Trophoblast cell (in vitro differentiated cells and primary cell): ENCODE data around the gene MAP2K7.

Experiments
- DNase-seq, 2 donors: peaks; one replicate each; pipeline ENCODE4 v3.0.0-alpha.2; 2016
- H2AFZ ChIP-seq: 2 replicates; pipeline ENCODE4 v1.6.1; 2013; ENCODE audit warnings: low read length, moderate library complexity, mild to moderate bottlenecking; ENCODE audit not compliant: insufficient read depth, poor library complexity
- H2AK5ac ChIP-seq: 2 replicates; pipeline ENCODE4 v1.6.1; 2013; ENCODE audit warnings: mild to moderate bottlenecking, low read length
- H2BK120ac ChIP-seq: 2 replicates; pipeline ENCODE4 v1.6.1; 2013; ENCODE audit warnings: low read length, mild to moderate bottlenecking, moderate library complexity; ENCODE audit not compliant: insufficient read depth, poor library complexity
- H2BK12ac ChIP-seq: 2 replicates; pipeline ENCODE4 v1.6.1; 2013; ENCODE audit warnings: mild to moderate bottlenecking, low read length, moderate library complexity
- H2BK5ac ChIP-seq: 2 replicates; pipeline ENCODE4 v1.6.1; 2013; ENCODE audit warnings: low read length, low read depth, moderate library complexity, mild to moderate bottlenecking; ENCODE audit not compliant: poor library complexity
- H3K14ac ChIP-seq: 2 replicates; pipeline ENCODE4 v1.6.1; 2013; ENCODE audit warnings: mild to moderate bottlenecking, low read length
- H3K18ac ChIP-seq: 2 replicates; pipeline ENCODE4 v1.6.1; 2013; ENCODE audit warnings: mild to moderate bottlenecking, low read length
- H3K23ac ChIP-seq: 2 replicates; pipeline ENCODE4 v1.6.1; 2013; ENCODE audit warnings: low read length
- H3K27ac ChIP-seq: 2 replicates; pipeline ENCODE4 v1.5.1; 2013; ENCODE audit warnings: low read depth, mild to moderate bottlenecking, inconsistent platforms, low read length, moderate library complexity
- H3K27me3 ChIP-seq: 2 replicates; pipeline ENCODE4 v1.6.1; 2013; ENCODE audit warnings: inconsistent platforms, mild to moderate bottlenecking, low read length, moderate library complexity; ENCODE audit not compliant: insufficient read depth
- H3K36me3 ChIP-seq, 2 experiments: 1 replicate in 1 of 2; 2 replicates in 1 of 2; pipeline ENCODE4 v1.6.1; 2013; ENCODE audit warnings: low read length in 2 of 2, mild to moderate bottlenecking in 2 of 2, moderate library complexity in 1 of 2; ENCODE audit not compliant: insufficient read depth in 2 of 2, control insufficient read depth in 1 of 2
- H3K4ac ChIP-seq: 2 replicates; pipeline ENCODE4 v1.6.1; 2013; ENCODE audit warnings: low read depth, mild to moderate bottlenecking, low read length, moderate library complexity
- H3K4me1 ChIP-seq, 2 experiments: 1 replicate in 1 of 2; 2 replicates in 1 of 2; pipeline ENCODE4 v1.6.1; 2013; ENCODE audit warnings: low read length in 2 of 2, mild to moderate bottlenecking in 2 of 2, moderate library complexity in 1 of 2; ENCODE audit not compliant: insufficient read depth in 2 of 2, control insufficient read depth in 1 of 2
- H3K4me2 ChIP-seq: 2 replicates; pipeline ENCODE4 v1.6.1; 2013; ENCODE audit warnings: inconsistent platforms, mild to moderate bottlenecking, low read length, moderate library complexity
- H3K4me3 ChIP-seq: 2 replicates; pipeline ENCODE4 v1.5.1; 2013; ENCODE audit warnings: mild to moderate bottlenecking, low read depth, low read length, inconsistent platforms
- H3K79me1 ChIP-seq: one replicate; pipeline ENCODE4 v1.6.1; 2013; ENCODE audit warnings: low read length
- H3K79me2 ChIP-seq: 2 replicates; pipeline ENCODE4 v1.6.1; 2013; ENCODE audit warnings: low read length, mild to moderate bottlenecking; ENCODE audit not compliant: control insufficient read depth, insufficient read depth, poor library complexity
- H3K9ac ChIP-seq: 2 replicates; pipeline ENCODE4 v1.6.1; 2013; ENCODE audit warnings: mild to moderate bottlenecking, low read length
- H3K9me3 ChIP-seq: 2 replicates; pipeline ENCODE4 v1.6.1; 2013; ENCODE audit warnings: low read depth, mild to moderate bottlenecking, control low read depth, inconsistent platforms, low read length; ENCODE audit not compliant: insufficient read depth
- H4K12ac ChIP-seq: 2 replicates; pipeline ENCODE4 v1.6.1; 2013; ENCODE audit warnings: low read depth, mild to moderate bottlenecking, low read length, moderate library complexity
- H4K8ac ChIP-seq: 2 replicates; pipeline ENCODE4 v1.6.1; 2013; ENCODE audit warnings: low read depth, mild to moderate bottlenecking, low read length, moderate library complexity
- H4K91ac ChIP-seq: one replicate; pipeline ENCODE4 v1.6.1; 2013; ENCODE audit warnings: low read depth, mild to moderate bottlenecking, low read length, moderate library complexity
- WGBS: extraction: QIAGEN DNeasy Blood & Tissue Kit; methylation state at CpG from one replicate; pipeline ENCODE4 v1.1.7; 2013; ENCODE audit warnings: missing lambda C conversion rate; ENCODE audit not compliant: insufficient read length, insufficient coverage; ENCODE audit errors: extremely low coverage; 5-methylcytosine and 5-hydroxymethylcytosine counted together

Gene MAP2K7

DNA sequence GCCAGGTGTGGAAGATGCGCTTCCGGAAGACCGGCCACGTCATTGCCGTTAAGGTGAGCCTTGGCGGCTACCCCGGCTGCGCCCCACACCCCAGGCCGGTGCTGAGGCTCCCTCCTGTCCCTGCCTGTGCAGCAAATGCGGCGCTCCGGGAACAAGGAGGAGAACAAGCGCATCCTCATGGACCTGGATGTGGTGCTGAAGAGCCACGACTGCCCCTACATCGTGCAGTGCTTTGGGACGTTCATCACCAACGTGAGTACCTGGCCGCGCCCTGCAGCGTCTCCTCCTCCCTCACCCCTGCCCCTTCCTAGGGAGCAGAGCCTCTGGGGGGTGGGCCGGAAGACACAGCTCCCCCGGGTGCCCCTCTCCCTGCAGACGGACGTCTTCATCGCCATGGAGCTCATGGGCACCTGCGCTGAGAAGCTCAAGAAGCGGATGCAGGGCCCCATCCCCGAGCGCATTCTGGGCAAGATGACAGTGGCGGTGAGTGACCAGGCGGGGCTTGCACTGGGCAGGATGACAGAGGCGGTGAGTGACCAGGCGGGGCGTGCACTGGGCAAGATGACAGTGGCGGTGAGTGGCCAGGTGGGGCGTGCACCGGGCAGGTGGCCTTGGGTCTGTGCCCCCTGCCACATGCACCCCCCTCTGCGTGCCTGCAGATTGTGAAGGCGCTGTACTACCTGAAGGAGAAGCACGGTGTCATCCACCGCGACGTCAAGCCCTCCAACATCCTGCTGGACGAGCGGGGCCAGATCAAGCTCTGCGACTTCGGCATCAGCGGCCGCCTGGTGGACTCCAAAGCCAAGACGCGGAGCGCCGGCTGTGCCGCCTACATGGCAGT lies 6.9 kb downstream of the MAP2K7 start:
- no peak for DNase-seq
- H2BK120ac ChIP-seq: no peak overlapping the region
- H3K23ac ChIP-seq: no peak overlapping the region
- H3K79me1 ChIP-seq: no peaks in the 10 kb centered on the region
- WGBS: no CpG with 5 or more reads among the region's 54 CpGs
- H3K79me2 ChIP-seq: no peaks in the 10 kb centered on the region
- no peak overlapping the region for H4K12ac ChIP-seq
- H3K4me1 ChIP-seq: no peaks in the 10 kb centered on the region
- H4K91ac ChIP-seq: no peak overlapping the region
- no peak overlapping the region for H3K27ac ChIP-seq
- H3K9ac ChIP-seq: no peak overlapping the region
- H4K8ac ChIP-seq: no peak overlapping the region
- H3K9me3 ChIP-seq: peaks cover 2% of the 10 kb centered on the region
- no peak overlapping the region for H2AFZ ChIP-seq
- no peak overlapping the region for H3K4me3 ChIP-seq
- peaks cover 2% of the 10 kb centered on the region for H3K27me3 ChIP-seq
- H2AK5ac ChIP-seq: no peak overlapping the region
- no peak overlapping the region for H3K14ac ChIP-seq
- no peak overlapping the region for H3K4me2 ChIP-seq
- H2BK12ac ChIP-seq: no peak overlapping the region
- no peak overlapping the region for H3K18ac ChIP-seq
- H3K4ac ChIP-seq: no peak overlapping the region
- H3K36me3 ChIP-seq: peaks cover 43 to 50% of the 10 kb centered on the region in 2 experiments
- no peak overlapping the region for H2BK5ac ChIP-seq

DNA sequence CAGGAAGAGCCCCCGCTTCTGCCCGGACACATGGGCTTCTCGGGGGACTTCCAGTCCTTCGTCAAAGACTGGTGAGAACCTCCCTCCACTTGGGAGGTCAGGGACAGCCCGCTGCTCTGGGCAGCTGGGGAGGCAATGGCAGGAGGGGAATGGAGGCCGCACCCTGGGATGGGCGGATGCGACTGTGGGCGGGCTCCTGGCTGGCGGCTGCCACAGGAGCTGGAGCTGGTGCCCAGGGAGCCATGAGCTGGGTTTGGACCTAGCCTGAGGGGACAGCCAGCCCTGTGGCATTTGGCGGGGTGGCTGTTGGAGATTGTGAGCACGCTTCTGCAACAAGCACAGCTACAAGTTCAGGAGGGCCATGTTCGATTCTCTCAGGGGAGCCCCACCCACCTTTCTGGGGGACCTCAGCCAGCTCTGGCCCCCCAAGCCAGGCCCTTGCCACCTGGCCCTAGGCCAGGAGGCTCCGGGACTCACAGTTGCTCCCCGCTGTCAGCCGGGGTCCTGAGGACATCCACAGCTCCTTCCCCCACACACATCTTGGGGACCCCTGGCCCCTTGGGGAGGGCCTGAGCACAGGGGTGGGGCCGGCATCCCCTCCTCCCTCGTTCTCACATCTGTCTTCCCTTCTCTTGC lies 7.9 kb downstream of the MAP2K7 start:
- Histone ChIP-seq H3K23ac (no peak overlapping the region), H3K4me2 (no peak overlapping the region), H3K14ac (no peak overlapping the region), H2AK5ac (no peak overlapping the region), H3K27ac (no peak overlapping the region), H3K4me1 (peaks cover 6% of the 10 kb centered on the region in 2 experiments), H4K12ac (no peak overlapping the region), H3K79me2 (no peaks in the 10 kb centered on the region), H2BK12ac (no peak overlapping the region), H3K9me3 (peaks cover 4% of the 10 kb centered on the region), H3K27me3 (peaks cover 13% of the 10 kb centered on the region), H3K4me3 (no peak overlapping the region), H4K91ac (no peak overlapping the region), H2BK5ac (no peak overlapping the region), H3K18ac (no peak overlapping the region), H3K36me3 (peaks cover 39 to 44% of the 10 kb centered on the region in 2 experiments), H3K79me1 (no peaks in the 10 kb centered on the region), H3K9ac (no peak overlapping the region), H2AFZ (no peak overlapping the region), H3K4ac (no peak overlapping the region), H4K8ac (no peak overlapping the region), H2BK120ac (no peak overlapping the region)
- DNase-seq: no peak
- WGBS: no CpG with 5 or more reads among the region's 18 CpGs

DNA sequence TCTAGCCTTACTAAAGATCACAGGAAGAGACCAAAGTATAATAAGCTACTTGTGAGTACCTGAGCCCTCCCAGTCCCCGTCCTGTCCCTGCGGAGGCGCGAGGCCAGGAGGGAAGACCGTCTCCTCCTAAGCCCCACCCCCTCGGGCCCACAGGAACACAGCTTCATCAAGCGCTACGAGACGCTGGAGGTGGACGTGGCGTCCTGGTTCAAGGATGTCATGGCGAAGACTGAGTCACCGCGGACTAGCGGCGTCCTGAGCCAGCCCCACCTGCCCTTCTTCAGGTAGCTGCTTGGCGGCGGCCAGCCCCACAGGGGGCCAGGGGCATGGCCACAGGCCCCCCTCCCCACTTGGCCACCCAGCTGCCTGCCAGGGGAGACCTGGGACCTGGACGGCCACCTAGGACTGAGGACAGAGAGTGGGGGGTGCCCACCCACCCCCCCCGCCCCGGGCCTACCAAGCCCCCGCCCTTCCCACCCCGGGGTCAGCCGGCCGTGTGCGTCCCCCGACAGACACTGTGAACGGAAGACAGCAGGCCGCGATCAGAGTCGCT lies 8.5 kb downstream of the MAP2K7 start:
- H3K23ac ChIP-seq: no peak overlapping the region
- H3K9me3 ChIP-seq: peaks cover 4% of the 10 kb centered on the region
- peak in 1 of 2 donors; percentile 40 for DNase-seq
- peaks cover 19% of the 10 kb centered on the region for H3K27me3 ChIP-seq
- no peak overlapping the region for H2BK120ac ChIP-seq
- no peak overlapping the region for H3K14ac ChIP-seq
- H3K4ac ChIP-seq: no peak overlapping the region
- H3K79me1 ChIP-seq: no peaks in the 10 kb centered on the region
- H2BK12ac ChIP-seq: no peak overlapping the region
- no peak overlapping the region for H3K9ac ChIP-seq
- H2BK5ac ChIP-seq: no peak overlapping the region
- no peak overlapping the region for H3K27ac ChIP-seq
- H2AFZ ChIP-seq: no peak overlapping the region
- no peak overlapping the region for H2AK5ac ChIP-seq
- H3K4me1 ChIP-seq: peaks cover 8 to 11% of the 10 kb centered on the region in 2 experiments
- H3K4me2 ChIP-seq: no peak overlapping the region
- no peak overlapping the region for H4K12ac ChIP-seq
- H3K18ac ChIP-seq: no peak overlapping the region
- H4K91ac ChIP-seq: no peak overlapping the region
- H3K4me3 ChIP-seq: no peak overlapping the region
- peaks cover 38 to 41% of the 10 kb centered on the region in 2 experiments for H3K36me3 ChIP-seq
- no peak overlapping the region for H4K8ac ChIP-seq
- WGBS: no CpG with 5 or more reads among the region's 31 CpGs
- no peaks in the 10 kb centered on the region for H3K79me2 ChIP-seq

DNA sequence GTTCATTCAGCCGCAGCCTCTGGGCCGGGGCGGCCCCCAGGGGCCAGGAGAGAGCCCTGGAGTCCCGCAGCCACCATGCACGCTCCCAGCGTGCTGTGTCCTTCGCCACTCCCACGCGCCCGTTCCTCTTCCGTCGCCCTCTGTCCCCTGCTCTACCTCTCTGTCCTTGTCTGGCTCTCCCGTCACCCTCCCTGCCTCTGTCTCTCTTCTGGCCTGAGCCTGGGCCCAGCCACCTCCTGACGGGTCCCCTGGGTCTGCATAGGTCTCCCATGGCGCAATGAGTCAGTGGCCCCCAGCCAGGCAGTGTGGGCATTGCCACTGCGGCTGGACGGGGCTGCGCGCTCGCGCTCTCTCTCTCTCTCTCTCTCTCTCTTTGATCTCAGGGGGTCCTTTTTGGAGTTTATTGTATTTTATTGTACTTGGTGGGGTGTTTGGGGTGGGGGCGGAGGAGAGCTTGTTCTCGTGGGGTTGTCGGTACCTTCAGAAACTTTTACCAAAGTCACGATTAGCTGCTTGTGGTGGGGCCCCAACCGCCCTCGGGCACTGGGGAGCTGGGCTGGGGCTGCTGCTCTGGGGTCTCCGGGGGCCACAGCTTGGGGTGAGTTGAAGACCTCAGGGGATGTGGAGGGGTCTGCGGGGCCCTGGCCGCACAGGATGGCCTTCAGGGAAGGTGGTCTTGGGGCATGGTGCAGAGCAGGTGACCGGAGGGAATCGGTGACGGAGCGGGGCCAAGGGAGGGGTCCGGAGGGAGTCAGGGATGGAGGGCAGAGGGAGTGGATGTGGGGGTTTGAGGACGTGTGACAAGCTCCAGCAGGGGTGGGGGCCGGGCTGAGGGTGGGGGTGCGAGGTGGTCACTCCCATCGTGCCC lies 9.3 kb downstream of the MAP2K7 start:
- H2AFZ ChIP-seq: no peak overlapping the region

More for the DNA sequence above, 9.3 kb downstream of the MAP2K7 start:
- H3K14ac ChIP-seq: no peak overlapping the region
- no peak overlapping the region for H3K4me2 ChIP-seq
- no peak overlapping the region for H2BK5ac ChIP-seq
- no peak overlapping the region for H3K18ac ChIP-seq
- H3K79me1 ChIP-seq: no peaks in the 10 kb centered on the region
- no peak overlapping the region for H3K4me3 ChIP-seq
- no peak overlapping the region for H3K23ac ChIP-seq
- no peak overlapping the region for H2BK120ac ChIP-seq
- peaks cover 11 to 14% of the 10 kb centered on the region in 2 experiments for H3K4me1 ChIP-seq
- H3K4ac ChIP-seq: no peak overlapping the region
- H3K27ac ChIP-seq: no peak overlapping the region
- H4K12ac ChIP-seq: no peak overlapping the region
- no peak overlapping the region for H2BK12ac ChIP-seq
- H3K9me3 ChIP-seq: peaks cover 4% of the 10 kb centered on the region
- no peak overlapping the region for H4K91ac ChIP-seq
- peaks cover 36 to 41% of the 10 kb centered on the region in 2 experiments for H3K36me3 ChIP-seq
- H3K27me3 ChIP-seq: peaks cover 26% of the 10 kb centered on the region
- DNase-seq: no peak
- no peak overlapping the region for H2AK5ac ChIP-seq
- H3K9ac ChIP-seq: no peak overlapping the region
- H3K79me2 ChIP-seq: no peaks in the 10 kb centered on the region
- no peak overlapping the region for H4K8ac ChIP-seq
- no CpG with 5 or more reads among the region's 39 CpGs for WGBS
